GM12864 (cell line): ENCODE measurements around the gene CSH1.
"Not testable (repeated sequence)": the region's sequence is repeated elsewhere in the genome, so short reads cannot be mapped to it uniquely, and the experiment has no call there.

Experiments
- DNase-seq: peaks from one replicate; pipeline ENCODE4 v3.0.0-alpha.2; 2011; ENCODE audit warnings: low read depth
- H3K4me3 ChIP-seq: 2 replicates; pipeline ENCODE4 v1.5.1; 2011; ENCODE audit warnings: mild to moderate bottlenecking, low read depth, low read length, control low read depth
- CTCF ChIP-seq: IDR thresholded peaks from 2 replicates; pipeline ENCODE4 v1.5.1; 2011; ENCODE audit warnings: low read depth, mild to moderate bottlenecking, moderate library complexity, low read length, control low read depth, inconsistent platforms; ENCODE audit errors: missing control alignments

CSH1 gene

GRCh38 chr17:63910096-63910495 is 13.7 kb upstream of the CSH1 start:
- TF ChIP-seq CTCF = no peak
- no peak for DNase-seq
- H3K4me3 ChIP-seq = no peak overlapping the region

- DNase-seq, H3K4me3 ChIP-seq: not testable (repeated sequence)
Observed at GRCh38 chr17:63909586-63909985, 13.2 kb upstream of the CSH1 start.

- H3K4me3 ChIP-seq, DNase-seq: not testable (repeated sequence)
- peak; percentile 30 for TF ChIP-seq CTCF
Observed at GRCh38 chr17:63907161-63907778, 10.9 kb upstream of the CSH1 start.

GRCh38 chr17:63904796-63905195 is 8.4 kb upstream of the CSH1 start:
- not testable (repeated sequence) for DNase-seq, H3K4me3 ChIP-seq

GRCh38 chr17:63903787-63904201 is 7.4 kb upstream of the CSH1 start:
- not testable (repeated sequence) for DNase-seq, H3K4me3 ChIP-seq
- peak; percentile 17 for TF ChIP-seq CTCF

- not testable (repeated sequence) for H3K4me3 ChIP-seq, DNase-seq
Observed at GRCh38 chr17:63901971-63902370, 5.6 kb upstream of the CSH1 start.

- DNase-seq, H3K4me3 ChIP-seq: not testable (repeated sequence)
Observed at GRCh38 chr17:63898899-63899798, 2.8 kb upstream of the CSH1 start.

GRCh38 chr17:63894821-63895220 is 1.6 kb downstream of the CSH1 start:
- not testable (repeated sequence) for H3K4me3 ChIP-seq, DNase-seq

- H3K4me3 ChIP-seq, DNase-seq: not testable (repeated sequence)
Observed at GRCh38 chr17:63894021-63894420, 2.4 kb downstream of the CSH1 start.

- not testable (repeated sequence) for DNase-seq, H3K4me3 ChIP-seq
Observed at GRCh38 chr17:63892316-63893037, 3.9 kb downstream of the CSH1 start.
